DND-41 (cell line): ENCODE measurements around the gene DPP6.

Experiments used
- ATAC-seq: fragments of 200-7000 bp; cut with Tn5 transposase; 3 replicates; pipeline ENCODE4 v1.9.1; 2021; ENCODE audit warnings: low read depth; ENCODE audit not compliant: insufficient read depth
- DNase-seq: peaks from one replicate; pipeline ENCODE4 v3.0.0-alpha.2; 2020
- H2AFZ ChIP-seq: 2 replicates; pipeline ENCODE4 v1.6.0; 2012; ENCODE audit warnings: low read depth, low read length
- H3K27ac ChIP-seq: 2 replicates; pipeline ENCODE4 v1.5.1; 2012; ENCODE audit warnings: low read length, inconsistent platforms
- H3K27me3 ChIP-seq: fragments of 200-600 bp; sonication (generic); 2 replicates; pipeline ENCODE4 v1.6.0; 2012; ENCODE audit warnings: low read length, mild to moderate bottlenecking, inconsistent platforms; ENCODE audit not compliant: insufficient read depth, poor library complexity
- H3K36me3 ChIP-seq: 2 replicates; pipeline ENCODE4 v1.5.1; 2012; ENCODE audit warnings: low read length, inconsistent platforms; ENCODE audit not compliant: insufficient read depth
- H3K4me1 ChIP-seq: 2 replicates; pipeline ENCODE4 v1.5.1; 2012; ENCODE audit warnings: mild to moderate bottlenecking, low read length; ENCODE audit not compliant: insufficient read depth
- H3K4me2 ChIP-seq: 2 replicates; pipeline ENCODE4 v1.6.0; 2012; ENCODE audit warnings: mild to moderate bottlenecking, moderate library complexity, low read length, inconsistent platforms; ENCODE audit not compliant: insufficient read depth
- H3K4me3 ChIP-seq, 2 experiments: fragments of 200-600 bp in 1 of 2; shearing (Covaris generic) in 1 of 2; 2 replicates each; pipeline ENCODE4 v1.5.1; 2012 to 2016; ENCODE audit warnings: inconsistent platforms in 2 of 2, low read length in 2 of 2, mild to moderate bottlenecking in 2 of 2, low read depth in 1 of 2, moderate library complexity in 1 of 2
- H3K79me2 ChIP-seq: 2 replicates; pipeline ENCODE4 v1.6.0; 2012; ENCODE audit warnings: low read length, inconsistent platforms; ENCODE audit not compliant: insufficient read depth
- H3K9ac ChIP-seq: 2 replicates; pipeline ENCODE4 v1.6.0; 2012; ENCODE audit warnings: low read depth, mild to moderate bottlenecking, inconsistent platforms, low read length, moderate library complexity
- H3K9me3 ChIP-seq: 2 replicates; pipeline ENCODE4 v1.5.1; 2012; ENCODE audit warnings: low read length, moderate library complexity, mild to moderate bottlenecking, inconsistent platforms; ENCODE audit not compliant: insufficient read depth, severe bottlenecking
- H4K20me1 ChIP-seq: 2 replicates; pipeline ENCODE4 v1.6.0; 2012; ENCODE audit warnings: low read length; ENCODE audit not compliant: insufficient read depth
- CTCF ChIP-seq: IDR thresholded peaks from 2 replicates; pipeline ENCODE4 v1.5.1; 2012; ENCODE audit warnings: borderline replicate concordance, low read length, moderate library complexity, mild to moderate bottlenecking; ENCODE audit not compliant: poor library complexity, severe bottlenecking; ENCODE audit errors: extremely low read depth
- EZH2 ChIP-seq: IDR thresholded peaks from 3 replicates; pipeline ENCODE4 v1.6.1; 2012; ENCODE audit warnings: borderline replicate concordance, low read depth, mild to moderate bottlenecking, moderate library complexity, low read length, inconsistent platforms; ENCODE audit not compliant: severe bottlenecking

The DPP6 gene

GRCh38 chr7:154347700-154348266, 295.6 kb downstream of the DPP6 start:
- H3K4me3 ChIP-seq = no peak overlapping the region
- H3K27me3 ChIP-seq = no peaks in the 10 kb centered on the region
- H3K9ac ChIP-seq = no peak overlapping the region
- no peak for TF ChIP-seq CTCF
- no peak for TF ChIP-seq EZH2
- no peak overlapping the region for H2AFZ ChIP-seq
- no peaks in the 10 kb centered on the region for H3K4me1 ChIP-seq
- no peak overlapping the region for H3K27ac ChIP-seq
- H3K36me3 ChIP-seq = no peaks in the 10 kb centered on the region
- H3K79me2 ChIP-seq = no peaks in the 10 kb centered on the region
- no peaks in the 10 kb centered on the region for H4K20me1 ChIP-seq
- H3K4me2 ChIP-seq = no peak overlapping the region
- no peak for ATAC-seq
- no peak for DNase-seq
- H3K9me3 ChIP-seq = no peaks in the 10 kb centered on the region

GRCh38 chr7:154350892-154351291, 298.7 kb downstream of the DPP6 start:
- Histone ChIP-seq H3K27me3 (no peaks in the 10 kb centered on the region), H3K4me3 (no peak overlapping the region), H3K9me3 (no peaks in the 10 kb centered on the region), H4K20me1 (no peaks in the 10 kb centered on the region), H3K79me2 (no peaks in the 10 kb centered on the region), H3K4me2 (no peak overlapping the region), H3K4me1 (no peaks in the 10 kb centered on the region), H2AFZ (no peak overlapping the region), H3K9ac (no peak overlapping the region), H3K36me3 (no peaks in the 10 kb centered on the region), H3K27ac (no peak overlapping the region)
- DNase-seq (no peak), ATAC-seq (no peak)
- no peak for TF ChIP-seq EZH2
- TF ChIP-seq CTCF = no peak

- H3K4me3 ChIP-seq = no peak overlapping the region
- DNase-seq (no peak), ATAC-seq (no peak)
- no peaks in the 10 kb centered on the region for H4K20me1 ChIP-seq
- no peaks in the 10 kb centered on the region for H3K36me3 ChIP-seq
- H3K27ac ChIP-seq = no peak overlapping the region
- no peak overlapping the region for H2AFZ ChIP-seq
- H3K9ac ChIP-seq = no peak overlapping the region
- no peak overlapping the region for H3K4me2 ChIP-seq
- no peaks in the 10 kb centered on the region for H3K9me3 ChIP-seq
- no peaks in the 10 kb centered on the region for H3K79me2 ChIP-seq
- no peaks in the 10 kb centered on the region for H3K4me1 ChIP-seq
- TF ChIP-seq EZH2 (no peak), CTCF (no peak)
- no peaks in the 10 kb centered on the region for H3K27me3 ChIP-seq
These were observed 301.2 kb downstream of the DPP6 start for GRCh38 chr7:154353355-154353767.

- no peaks in the 10 kb centered on the region for H3K4me1 ChIP-seq
- no peak for ATAC-seq
These were observed 312.0 kb downstream of the DPP6 start for GRCh38 chr7:154364170-154364569.

More at GRCh38 chr7:154364170-154364569, 312.0 kb downstream of the DPP6 start:
- Histone ChIP-seq H3K36me3 (no peaks in the 10 kb centered on the region), H3K9ac (no peak overlapping the region), H3K27me3 (no peaks in the 10 kb centered on the region), H2AFZ (no peak overlapping the region), H4K20me1 (no peaks in the 10 kb centered on the region), H3K4me3 (no peak overlapping the region), H3K27ac (no peak overlapping the region), H3K4me2 (no peak overlapping the region), H3K79me2 (no peaks in the 10 kb centered on the region), H3K9me3 (no peaks in the 10 kb centered on the region)
- DNase-seq = no peak
- no peak for TF ChIP-seq EZH2
- TF ChIP-seq CTCF = no peak
